ENCODE measurements around the gene FAM81A.

Gene FAM81A

DNA sequence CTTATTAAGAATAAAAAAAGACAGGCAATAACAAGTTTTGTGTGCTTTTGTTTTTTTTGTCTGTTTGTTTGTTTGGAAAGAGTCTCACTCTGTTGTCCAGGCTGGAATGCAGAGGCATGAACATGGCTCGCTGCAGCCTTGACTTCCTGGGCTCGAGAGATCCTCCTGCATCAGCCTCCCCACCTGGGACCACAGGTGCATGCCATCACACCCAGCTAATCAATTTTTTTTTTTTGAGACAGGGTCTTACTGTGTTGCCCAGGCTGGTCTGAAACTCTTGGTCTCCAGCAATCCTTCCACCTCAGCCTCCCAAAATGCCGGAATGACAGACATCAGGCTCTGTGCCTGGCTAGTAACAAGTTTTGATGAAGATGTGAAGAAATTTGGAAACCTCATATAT, 100.5 kb downstream of the FAM81A start:
- H3K36me3 ChIP-seq (ENCODE audit: control insufficient read depth in 1 of 2, insufficient read depth in 2 of 2, low read length in 2 of 2), result no peaks in the 10 kb centered on the region
- no peak overlapping the region for H3K4me3 ChIP-seq (ENCODE audit: low read depth, low read length)
- no peaks in the 10 kb centered on the region for H3K4me1 ChIP-seq (ENCODE audit: control insufficient read depth in 1 of 2, insufficient read depth in 2 of 2, low read length in 2 of 2)
- H3K79me2 ChIP-seq (ENCODE audit: control insufficient read depth, insufficient read depth, low read length, poor library complexity), result no peaks in the 10 kb centered on the region
- no peak overlapping the region for H2AFZ ChIP-seq (ENCODE audit: insufficient read depth, low read length, poor library complexity)
- no peak overlapping the region for H2BK120ac ChIP-seq (ENCODE audit: insufficient read depth, low read length, poor library complexity)
- no peak overlapping the region for H3K27ac ChIP-seq (ENCODE audit: low read depth, low read length)
- no peak overlapping the region for H4K8ac ChIP-seq (ENCODE audit: low read depth, low read length)
- H2BK12ac ChIP-seq (ENCODE audit: low read length), result no peak overlapping the region
- H4K12ac ChIP-seq (ENCODE audit: low read depth, low read length), result no peak overlapping the region
- H3K14ac ChIP-seq (ENCODE audit: low read length), result no peak overlapping the region
- no peak overlapping the region for H2BK5ac ChIP-seq (ENCODE audit: low read depth, low read length, poor library complexity)
- H2AK5ac ChIP-seq (ENCODE audit: low read length), result no peak overlapping the region
- H4K91ac ChIP-seq (ENCODE audit: low read depth, low read length), result no peak overlapping the region
- no peak for DNase-seq
- WGBS (ENCODE audit: extremely low coverage, insufficient coverage, insufficient read length), result no CpG with 5 or more reads among the region's 3 CpGs
- H3K23ac ChIP-seq (ENCODE audit: low read length), result no peak overlapping the region
- H3K4ac ChIP-seq (ENCODE audit: low read depth, low read length), result no peak overlapping the region
- H3K9ac ChIP-seq (ENCODE audit: low read length), result no peak overlapping the region
- no peaks in the 10 kb centered on the region for H3K9me3 ChIP-seq (ENCODE audit: insufficient read depth, low read depth, low read length)
- no peaks in the 10 kb centered on the region for H3K79me1 ChIP-seq (ENCODE audit: low read length)
- no peaks in the 10 kb centered on the region for H3K27me3 ChIP-seq (ENCODE audit: insufficient read depth, low read length)
- H3K18ac ChIP-seq (ENCODE audit: low read length), result no peak overlapping the region
- H3K4me2 ChIP-seq (ENCODE audit: low read length), result no peak overlapping the region

GRCh38 chr15:59539799-59540198, 101.8 kb downstream of the FAM81A start:
- Histone ChIP-seq H3K27ac (ENCODE audit: low read depth, low read length) (no peak overlapping the region), H3K4me2 (ENCODE audit: low read length) (no peak overlapping the region), H2BK120ac (ENCODE audit: insufficient read depth, low read length, poor library complexity) (no peak overlapping the region), H3K79me2 (ENCODE audit: control insufficient read depth, insufficient read depth, low read length, poor library complexity) (no peaks in the 10 kb centered on the region), H3K9me3 (ENCODE audit: insufficient read depth, low read depth, low read length) (no peaks in the 10 kb centered on the region), H2BK12ac (ENCODE audit: low read length) (no peak overlapping the region), H3K79me1 (ENCODE audit: low read length) (no peaks in the 10 kb centered on the region), H3K4me3 (ENCODE audit: low read depth, low read length) (no peak overlapping the region), H3K23ac (ENCODE audit: low read length) (no peak overlapping the region), H3K4me1 (ENCODE audit: control insufficient read depth in 1 of 2, insufficient read depth in 2 of 2, low read length in 2 of 2) (no peaks in the 10 kb centered on the region), H3K18ac (ENCODE audit: low read length) (no peak overlapping the region), H4K91ac (ENCODE audit: low read depth, low read length) (no peak overlapping the region), H3K9ac (ENCODE audit: low read length) (no peak overlapping the region), H3K27me3 (ENCODE audit: insufficient read depth, low read length) (no peaks in the 10 kb centered on the region), H4K8ac (ENCODE audit: low read depth, low read length) (no peak overlapping the region), H3K36me3 (ENCODE audit: control insufficient read depth in 1 of 2, insufficient read depth in 2 of 2, low read length in 2 of 2) (no peaks in the 10 kb centered on the region), H3K14ac (ENCODE audit: low read length) (no peak overlapping the region), H2BK5ac (ENCODE audit: low read depth, low read length, poor library complexity) (no peak overlapping the region), H2AFZ (ENCODE audit: insufficient read depth, low read length, poor library complexity) (no peak overlapping the region), H4K12ac (ENCODE audit: low read depth, low read length) (no peak overlapping the region), H3K4ac (ENCODE audit: low read depth, low read length) (no peak overlapping the region), H2AK5ac (ENCODE audit: low read length) (no peak overlapping the region)
- WGBS (ENCODE audit: extremely low coverage, insufficient coverage, insufficient read length), result no CpG with 5 or more reads among the region's 3 CpGs
- DNase-seq, result no peak

DNA sequence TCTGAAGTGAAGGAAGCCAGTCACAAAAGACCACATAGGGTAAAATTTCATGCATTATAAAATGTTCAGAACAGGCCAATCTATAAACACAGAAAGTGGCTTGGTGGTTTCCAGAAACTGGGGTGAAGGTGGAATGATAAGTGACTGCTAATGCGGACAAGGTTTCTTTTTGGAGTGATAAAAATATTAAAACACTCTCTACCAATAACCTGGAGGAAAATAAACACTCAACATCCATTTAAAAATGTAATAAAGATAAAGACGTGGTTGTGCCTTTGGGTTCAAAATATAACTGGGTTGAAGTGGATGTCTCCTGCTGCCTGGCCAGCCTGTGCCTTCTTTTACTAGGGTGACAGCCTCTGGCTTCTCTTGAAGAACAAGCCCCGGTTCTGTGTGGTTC, 102.7 kb downstream of the FAM81A start:
- no peak overlapping the region for H3K14ac ChIP-seq (ENCODE audit: low read length)
- no peaks in the 10 kb centered on the region for H3K79me1 ChIP-seq (ENCODE audit: low read length)

DNA sequence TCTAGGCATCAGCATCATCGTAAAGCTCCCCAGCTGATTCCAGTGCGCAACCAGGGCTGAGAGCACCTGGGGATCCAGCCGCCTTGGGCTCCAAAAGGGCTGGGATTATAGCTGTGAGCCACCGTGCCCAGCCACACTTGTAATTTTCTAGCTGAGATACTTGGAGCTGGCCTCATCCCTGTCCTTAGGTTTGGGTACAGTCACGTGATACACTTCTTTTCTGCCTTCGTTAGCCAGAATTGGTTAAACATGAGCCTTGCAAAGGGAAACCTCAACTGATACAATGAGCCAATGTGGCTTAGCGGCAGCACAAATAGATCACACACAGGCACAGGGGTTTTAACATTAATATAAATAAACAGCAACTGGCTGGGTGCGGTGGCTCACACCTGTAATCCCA, 103.8 kb downstream of the FAM81A start:
- Histone ChIP-seq H3K9me3 (ENCODE audit: insufficient read depth, low read depth, low read length) (no peaks in the 10 kb centered on the region), H4K91ac (ENCODE audit: low read depth, low read length) (no peak overlapping the region), H3K4ac (ENCODE audit: low read depth, low read length) (no peak overlapping the region), H3K79me1 (ENCODE audit: low read length) (no peaks in the 10 kb centered on the region), H4K8ac (ENCODE audit: low read depth, low read length) (no peak overlapping the region), H3K27ac (ENCODE audit: low read depth, low read length) (no peak overlapping the region), H3K9ac (ENCODE audit: low read length) (no peak overlapping the region), H3K79me2 (ENCODE audit: control insufficient read depth, insufficient read depth, low read length, poor library complexity) (no peaks in the 10 kb centered on the region), H2BK12ac (ENCODE audit: low read length) (no peak overlapping the region), H3K18ac (ENCODE audit: low read length) (no peak overlapping the region), H3K4me3 (ENCODE audit: low read depth, low read length) (no peak overlapping the region), H2AFZ (ENCODE audit: insufficient read depth, low read length, poor library complexity) (no peak overlapping the region), H3K23ac (ENCODE audit: low read length) (no peak overlapping the region), H3K4me2 (ENCODE audit: low read length) (no peak overlapping the region), H2BK5ac (ENCODE audit: low read depth, low read length, poor library complexity) (no peak overlapping the region), H4K12ac (ENCODE audit: low read depth, low read length) (no peak overlapping the region), H2AK5ac (ENCODE audit: low read length) (no peak overlapping the region), H2BK120ac (ENCODE audit: insufficient read depth, low read length, poor library complexity) (no peak overlapping the region), H3K4me1 (ENCODE audit: control insufficient read depth in 1 of 2, insufficient read depth in 2 of 2, low read length in 2 of 2) (no peaks in the 10 kb centered on the region), H3K36me3 (ENCODE audit: control insufficient read depth in 1 of 2, insufficient read depth in 2 of 2, low read length in 2 of 2) (no peaks in the 10 kb centered on the region), H3K27me3 (ENCODE audit: insufficient read depth, low read length) (no peaks in the 10 kb centered on the region), H3K14ac (ENCODE audit: low read length) (no peak overlapping the region)
- no CpG with 5 or more reads among the region's 8 CpGs for WGBS (ENCODE audit: extremely low coverage, insufficient coverage, insufficient read length)
- no peak for DNase-seq

More for the DNA sequence above, 102.7 kb downstream of the FAM81A start:
- Histone ChIP-seq H3K79me2 (ENCODE audit: control insufficient read depth, insufficient read depth, low read length, poor library complexity) (no peaks in the 10 kb centered on the region), H4K91ac (ENCODE audit: low read depth, low read length) (no peak overlapping the region), H3K9me3 (ENCODE audit: insufficient read depth, low read depth, low read length) (no peaks in the 10 kb centered on the region), H2BK120ac (ENCODE audit: insufficient read depth, low read length, poor library complexity) (no peak overlapping the region), H4K12ac (ENCODE audit: low read depth, low read length) (no peak overlapping the region), H3K9ac (ENCODE audit: low read length) (no peak overlapping the region), H3K4me2 (ENCODE audit: low read length) (no peak overlapping the region), H3K27me3 (ENCODE audit: insufficient read depth, low read length) (no peaks in the 10 kb centered on the region), H3K23ac (ENCODE audit: low read length) (no peak overlapping the region), H3K4ac (ENCODE audit: low read depth, low read length) (no peak overlapping the region), H3K4me1 (ENCODE audit: control insufficient read depth in 1 of 2, insufficient read depth in 2 of 2, low read length in 2 of 2) (no peaks in the 10 kb centered on the region), H2AFZ (ENCODE audit: insufficient read depth, low read length, poor library complexity) (no peak overlapping the region), H2BK12ac (ENCODE audit: low read length) (no peak overlapping the region), H3K4me3 (ENCODE audit: low read depth, low read length) (no peak overlapping the region), H3K36me3 (ENCODE audit: control insufficient read depth in 1 of 2, insufficient read depth in 2 of 2, low read length in 2 of 2) (no peaks in the 10 kb centered on the region), H4K8ac (ENCODE audit: low read depth, low read length) (no peak overlapping the region), H3K27ac (ENCODE audit: low read depth, low read length) (no peak overlapping the region), H2BK5ac (ENCODE audit: low read depth, low read length, poor library complexity) (no peak overlapping the region), H2AK5ac (ENCODE audit: low read length) (no peak overlapping the region), H3K18ac (ENCODE audit: low read length) (no peak overlapping the region)
- no CpG with 5 or more reads among the region's 3 CpGs for WGBS (ENCODE audit: extremely low coverage, insufficient coverage, insufficient read length)
- DNase-seq, result no peak
